K562 (cell line): ENCODE results near the gene PUS7L. TPM values are rescaled to one million over a fixed set of nuclear protein-coding genes. Genes with fewer than 3 reads are reported as not detected.

Experiments used
- BMI1 ChIP-seq: fragments of 150-350 bp; IDR thresholded peaks from 2 replicates; pipeline ENCODE4 v1.6.1; 2014; ENCODE audit warnings: low read length
- CC2D1A ChIP-seq: fragments of 450-650 bp; IDR thresholded peaks from 2 replicates; pipeline ENCODE4 v1.6.1; 2017; ENCODE audit warnings: mild to moderate bottlenecking
- ELF4 ChIP-seq: fragments of 450-650 bp; formaldehyde crosslinking; IDR thresholded peaks from 2 replicates; pipeline ENCODE4 v1.4.0; 2022; ENCODE audit warnings: missing genetic modification characterization
- HDAC1 ChIP-seq, 2 experiments: fragments of 450-650 bp; IDR thresholded peaks; 2 replicates each; pipeline ENCODE4 v1.6.1; 2016 to 2017; ENCODE audit warnings: inconsistent platforms in 1 of 2, mild to moderate bottlenecking in 1 of 2, moderate library complexity in 1 of 2
- HDAC2 ChIP-seq: fragments of 450-650 bp; IDR thresholded peaks from 2 replicates; pipeline ENCODE4 v1.6.1; 2016; ENCODE audit warnings: mild to moderate bottlenecking
- LARP7 ChIP-seq: fragments of 450-650 bp; IDR thresholded peaks from 2 replicates; pipeline ENCODE4 v1.6.1; 2016
- MBD2 ChIP-seq: sonication (generic); IDR thresholded peaks from 2 replicates; pipeline ENCODE4 v1.6.1; 2016; ENCODE audit warnings: low read depth, borderline replicate concordance
- NFRKB ChIP-seq: fragments of 450-650 bp; IDR thresholded peaks from 2 replicates; pipeline ENCODE4 v1.6.1; 2016; ENCODE audit warnings: low read depth
- OTX1 ChIP-seq: fragments of 450-650 bp; formaldehyde crosslinking; IDR thresholded peaks from 2 replicates; pipeline ENCODE4 v1.4.0; 2022; ENCODE audit warnings: mild to moderate bottlenecking
- PHF20 ChIP-seq: fragments of 450-650 bp; IDR thresholded peaks from 2 replicates; pipeline ENCODE4 v1.6.1; 2018; ENCODE audit not compliant: partially characterized antibody
- PHF8 ChIP-seq: fragments of 200-600 bp; sonication (generic); IDR thresholded peaks from 2 replicates; pipeline ENCODE4 v1.6.1; 2012; ENCODE audit warnings: mixed run types, mild to moderate bottlenecking, inconsistent platforms, low read length, moderate library complexity, borderline replicate concordance
- SAP30 ChIP-seq: fragments of 200-600 bp; sonication (generic); IDR thresholded peaks from 2 replicates; pipeline ENCODE4 v1.6.1; 2012; ENCODE audit warnings: borderline replicate concordance, low read depth, mild to moderate bottlenecking, moderate library complexity, low read length, control low read depth, inconsistent platforms; ENCODE audit not compliant: insufficient read depth, poor library complexity, severe bottlenecking
- SIN3A ChIP-seq, 2 experiments: fragments of 150-350 bp in 1 of 2; IDR thresholded peaks; 2 replicates each; pipeline ENCODE4 v1.6.1; 2011 to 2016; ENCODE audit warnings: borderline replicate concordance in 2 of 2, low read depth in 2 of 2, low read length in 2 of 2, mild to moderate bottlenecking in 2 of 2, moderate library complexity in 2 of 2; ENCODE audit not compliant: control insufficient read depth in 1 of 2
- SUPT5H ChIP-seq: fragments of 450-650 bp; IDR thresholded peaks from 2 replicates; pipeline ENCODE4 v1.6.1; 2016
- polyA plus RNA-seq, 8 experiments: library from polyadenylated mRNA; depleted of rRNA in 4 of 8; stranded (reverse) in 5 of 8; unstranded in 3 of 8; fragments of >200 nt; fragmentation: Nextera tagmentation in 2 of 8; fragmentation: Illumina TruSeq in 1 of 8; extraction: Ambion mirVana in 2 of 8; extraction: Trizol in 1 of 8; gene quantifications; 2 replicates each; pipeline versions ENCODE4 v1.2.1 to v1.2.3, GENCODE V29; 2011 to 2014; ENCODE audit warnings: inconsistent platforms in 1 of 8, missing spikeins in 1 of 8
- total RNA-seq, 7 experiments: library from RNA; depleted of rRNA in 6 of 7; stranded (reverse); fragments of >200 nt in 6 of 7; fragmentation: Illumina TruSeq in 2 of 7; extraction: Trizol in 2 of 7; gene quantifications; 2 replicates each; pipeline versions ENCODE4 v1.2.1 to v1.2.3, GENCODE V29; 2011 to 2021; ENCODE audit warnings: low replicate concordance in 1 of 7
- TF ChIP-seq, protein P1 (sequence below), 2 experiments: fragments of 450-650 bp; IDR thresholded peaks; 2 replicates each; pipeline ENCODE4 v1.6.1; 2016
- TF ChIP-seq, protein P2 (sequence below): fragments of 450-650 bp; formaldehyde crosslinking; conservative IDR thresholded peaks from 2 replicates; pipeline ENCODE4 v1.4.0; 2022; ENCODE audit warnings: mild to moderate bottlenecking, missing genetic modification characterization
- TF ChIP-seq, protein P3 (sequence below): conservative IDR thresholded peaks from 2 replicates; pipeline ENCODE4 v1.6.1; 2011; ENCODE audit warnings: low read depth, mild to moderate bottlenecking, low read length; ENCODE audit not compliant: control insufficient read depth
- TF ChIP-seq, protein P4 (sequence below): fragments of 200-800 bp; sonication (Bioruptor generic); IDR thresholded peaks from 2 replicates; pipeline ENCODE4 v1.6.1; 2017; ENCODE audit warnings: missing genetic modification characterization, missing compliant biosample characterization
- TF ChIP-seq, protein P5 (sequence below): fragments of 250-450 bp; sonication (Bioruptor Pico); IDR thresholded peaks from 2 replicates; pipeline ENCODE4 v1.5.0; 2020; ENCODE audit warnings: mild to moderate bottlenecking, borderline replicate concordance
- TF ChIP-seq, protein P6 (sequence below): sonication (generic); formaldehyde crosslinking; IDR thresholded peaks from 2 replicates; pipeline ENCODE4 v1.9.0; 2022; ENCODE audit warnings: mild to moderate bottlenecking, missing genetic modification reagents

PUS7L gene
- total and polyA plus RNA-seq, 9 of the 15 experiments (the other 6 are each of a cell fraction or from before 2014, with no cell fraction given), result 10.8 to 53.3 (median 25.2) TPM

DNA sequence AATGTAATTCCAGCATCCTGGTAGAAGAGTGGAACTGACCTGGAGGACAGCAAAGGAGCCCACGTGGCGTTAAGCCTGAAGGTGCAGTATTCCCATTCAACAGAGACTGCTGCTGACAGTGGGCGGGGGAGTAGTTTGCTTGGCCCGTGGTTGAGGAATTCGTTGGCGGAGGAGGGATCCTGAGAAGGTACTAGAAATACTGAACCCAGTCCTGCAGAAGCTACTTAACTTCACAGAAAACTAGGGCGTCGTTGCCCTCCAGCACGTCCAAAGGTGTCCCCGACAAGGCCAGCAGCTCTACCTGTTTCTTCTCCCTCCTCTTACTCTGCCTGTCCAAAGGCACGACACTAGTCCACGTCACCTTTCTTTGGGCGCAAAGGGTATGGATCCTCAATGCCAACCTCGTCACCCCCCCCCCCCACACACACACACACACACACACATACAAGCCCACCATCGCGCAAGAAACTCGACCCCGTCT lies 303 bp downstream of the PUS7L start (continued):
- TF ChIP-seq, protein P1, sequence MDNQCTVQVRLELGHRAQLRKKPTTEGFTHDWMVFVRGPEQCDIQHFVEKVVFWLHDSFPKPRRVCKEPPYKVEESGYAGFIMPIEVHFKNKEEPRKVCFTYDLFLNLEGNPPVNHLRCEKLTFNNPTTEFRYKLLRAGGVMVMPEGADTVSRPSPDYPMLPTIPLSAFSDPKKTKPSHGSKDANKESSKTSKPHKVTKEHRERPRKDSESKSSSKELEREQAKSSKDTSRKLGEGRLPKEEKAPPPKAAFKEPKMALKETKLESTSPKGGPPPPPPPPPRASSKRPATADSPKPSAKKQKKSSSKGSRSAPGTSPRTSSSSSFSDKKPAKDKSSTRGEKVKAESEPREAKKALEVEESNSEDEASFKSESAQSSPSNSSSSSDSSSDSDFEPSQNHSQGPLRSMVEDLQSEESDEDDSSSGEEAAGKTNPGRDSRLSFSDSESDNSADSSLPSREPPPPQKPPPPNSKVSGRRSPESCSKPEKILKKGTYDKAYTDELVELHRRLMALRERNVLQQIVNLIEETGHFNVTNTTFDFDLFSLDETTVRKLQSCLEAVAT (IDR thresholded peaks at IDR 0.05), result 0 out of 4 replicates have a peak, but pooled peaks of 1 of the 2 experiments have one; percentile 15
- 0 out of 2 replicates have a peak, but pooled peaks have one; percentile 87 for TF ChIP-seq OTX1 (CRISPR knock-in tag)
- TF ChIP-seq MBD2, result no peak
- TF ChIP-seq, protein P2, sequence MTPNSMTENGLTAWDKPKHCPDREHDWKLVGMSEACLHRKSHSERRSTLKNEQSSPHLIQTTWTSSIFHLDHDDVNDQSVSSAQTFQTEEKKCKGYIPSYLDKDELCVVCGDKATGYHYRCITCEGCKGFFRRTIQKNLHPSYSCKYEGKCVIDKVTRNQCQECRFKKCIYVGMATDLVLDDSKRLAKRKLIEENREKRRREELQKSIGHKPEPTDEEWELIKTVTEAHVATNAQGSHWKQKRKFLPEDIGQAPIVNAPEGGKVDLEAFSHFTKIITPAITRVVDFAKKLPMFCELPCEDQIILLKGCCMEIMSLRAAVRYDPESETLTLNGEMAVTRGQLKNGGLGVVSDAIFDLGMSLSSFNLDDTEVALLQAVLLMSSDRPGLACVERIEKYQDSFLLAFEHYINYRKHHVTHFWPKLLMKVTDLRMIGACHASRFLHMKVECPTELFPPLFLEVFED (CRISPR knock-in tag), result 0 out of 2 replicates have a peak, but pooled peaks have one; percentile 33
- 0 out of 2 replicates have a peak, but pooled peaks have one; percentile 22 for TF ChIP-seq HDAC2
- TF ChIP-seq LARP7, result peak; percentile 64; the same call in 1 of the 2 replicates
- TF ChIP-seq, protein P3, sequence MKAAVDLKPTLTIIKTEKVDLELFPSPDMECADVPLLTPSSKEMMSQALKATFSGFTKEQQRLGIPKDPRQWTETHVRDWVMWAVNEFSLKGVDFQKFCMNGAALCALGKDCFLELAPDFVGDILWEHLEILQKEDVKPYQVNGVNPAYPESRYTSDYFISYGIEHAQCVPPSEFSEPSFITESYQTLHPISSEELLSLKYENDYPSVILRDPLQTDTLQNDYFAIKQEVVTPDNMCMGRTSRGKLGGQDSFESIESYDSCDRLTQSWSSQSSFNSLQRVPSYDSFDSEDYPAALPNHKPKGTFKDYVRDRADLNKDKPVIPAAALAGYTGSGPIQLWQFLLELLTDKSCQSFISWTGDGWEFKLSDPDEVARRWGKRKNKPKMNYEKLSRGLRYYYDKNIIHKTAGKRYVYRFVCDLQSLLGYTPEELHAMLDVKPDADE, result peak; percentile 63; the same call in 1 of the 2 replicates
- TF ChIP-seq SUPT5H, result peak; percentile 77; the same call in 1 of the 2 replicates
- TF ChIP-seq, protein P4, sequence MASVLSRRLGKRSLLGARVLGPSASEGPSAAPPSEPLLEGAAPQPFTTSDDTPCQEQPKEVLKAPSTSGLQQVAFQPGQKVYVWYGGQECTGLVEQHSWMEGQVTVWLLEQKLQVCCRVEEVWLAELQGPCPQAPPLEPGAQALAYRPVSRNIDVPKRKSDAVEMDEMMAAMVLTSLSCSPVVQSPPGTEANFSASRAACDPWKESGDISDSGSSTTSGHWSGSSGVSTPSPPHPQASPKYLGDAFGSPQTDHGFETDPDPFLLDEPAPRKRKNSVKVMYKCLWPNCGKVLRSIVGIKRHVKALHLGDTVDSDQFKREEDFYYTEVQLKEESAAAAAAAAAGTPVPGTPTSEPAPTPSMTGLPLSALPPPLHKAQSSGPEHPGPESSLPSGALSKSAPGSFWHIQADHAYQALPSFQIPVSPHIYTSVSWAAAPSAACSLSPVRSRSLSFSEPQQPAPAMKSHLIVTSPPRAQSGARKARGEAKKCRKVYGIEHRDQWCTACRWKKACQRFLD, result 0 out of 2 replicates have a peak, but pooled peaks have one; percentile 9
- TF ChIP-seq HDAC1 (IDR thresholded peaks at IDR 0.05), result peak in 1 of 2 experiments; percentile 81; a peak in 2 of 4 replicates
- peak; percentile 46 for TF ChIP-seq SAP30
- peak; percentile 60 for TF ChIP-seq PHF20
- peak; percentile 63; the same call in 1 of the 2 replicates for TF ChIP-seq PHF8
- TF ChIP-seq, protein P5, sequence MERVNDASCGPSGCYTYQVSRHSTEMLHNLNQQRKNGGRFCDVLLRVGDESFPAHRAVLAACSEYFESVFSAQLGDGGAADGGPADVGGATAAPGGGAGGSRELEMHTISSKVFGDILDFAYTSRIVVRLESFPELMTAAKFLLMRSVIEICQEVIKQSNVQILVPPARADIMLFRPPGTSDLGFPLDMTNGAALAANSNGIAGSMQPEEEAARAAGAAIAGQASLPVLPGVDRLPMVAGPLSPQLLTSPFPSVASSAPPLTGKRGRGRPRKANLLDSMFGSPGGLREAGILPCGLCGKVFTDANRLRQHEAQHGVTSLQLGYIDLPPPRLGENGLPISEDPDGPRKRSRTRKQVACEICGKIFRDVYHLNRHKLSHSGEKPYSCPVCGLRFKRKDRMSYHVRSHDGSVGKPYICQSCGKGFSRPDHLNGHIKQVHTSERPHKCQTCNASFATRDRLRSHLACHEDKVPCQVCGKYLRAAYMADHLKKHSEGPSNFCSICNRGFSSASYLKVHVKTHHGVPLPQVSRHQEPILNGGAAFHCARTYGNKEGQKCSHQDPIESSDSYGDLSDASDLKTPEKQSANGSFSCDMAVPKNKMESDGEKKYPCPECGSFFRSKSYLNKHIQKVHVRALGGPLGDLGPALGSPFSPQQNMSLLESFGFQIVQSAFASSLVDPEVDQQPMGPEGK (CRISPR knock-in tag), result no peak
- TF ChIP-seq SIN3A (IDR thresholded peaks at IDR 0.05; ENCODE audit: borderline replicate concordance in 2 of 2, control insufficient read depth in 1 of 2, low read depth in 2 of 2, low read length in 2 of 2), result peak; percentile 63 to 93; a peak in 3 of 4 replicates
- TF ChIP-seq, protein P6, sequence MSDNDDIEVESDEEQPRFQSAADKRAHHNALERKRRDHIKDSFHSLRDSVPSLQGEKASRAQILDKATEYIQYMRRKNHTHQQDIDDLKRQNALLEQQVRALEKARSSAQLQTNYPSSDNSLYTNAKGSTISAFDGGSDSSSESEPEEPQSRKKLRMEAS (CRISPR knock-in tag), result peak; percentile 61
- peak; percentile 89 for TF ChIP-seq ELF4 (CRISPR knock-in tag)
- TF ChIP-seq CC2D1A, result no peak
- TF ChIP-seq BMI1, result no peak
- 0 out of 2 replicates have a peak, but pooled peaks have one; percentile 38 for TF ChIP-seq NFRKB
